ENCODE results near the gene DIPK1B.
"Not testable (repeated sequence)": the region's sequence is repeated elsewhere in the genome, so short reads cannot be mapped to it uniquely, and the experiment has no call there.

DIPK1B gene

DNA sequence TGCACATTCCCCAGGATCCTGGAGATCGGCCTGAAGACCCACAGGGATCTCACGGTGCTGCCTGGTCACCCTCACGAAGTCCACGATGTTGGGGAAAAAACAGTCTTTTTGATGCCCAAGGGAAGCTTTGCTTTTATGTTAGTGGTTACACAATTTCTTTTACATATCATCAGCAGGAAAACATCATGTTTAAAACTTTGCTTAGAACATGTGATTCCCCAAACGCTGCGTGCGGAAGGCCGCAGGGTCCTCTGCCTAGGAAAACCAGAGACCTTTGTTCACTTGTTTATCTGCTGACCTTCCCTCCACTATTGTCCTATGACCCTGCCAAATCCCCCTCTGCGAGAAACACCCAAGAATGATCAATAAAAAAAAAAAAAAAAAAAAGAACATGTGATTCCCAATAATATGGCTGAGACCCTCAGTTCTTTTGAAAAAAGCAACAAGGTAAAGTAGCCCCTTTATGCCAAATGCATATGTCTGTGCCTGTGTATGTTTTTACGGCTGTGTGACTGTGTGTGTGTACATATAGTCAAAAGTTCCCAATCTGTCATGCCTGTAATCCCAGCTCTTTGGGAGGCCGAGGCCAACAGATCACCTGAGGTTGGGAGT is 13.6 kb upstream of the DIPK1B start:
- DNase-seq (ENCODE audit: low read depth in 2 of 2), result no peak

DNA sequence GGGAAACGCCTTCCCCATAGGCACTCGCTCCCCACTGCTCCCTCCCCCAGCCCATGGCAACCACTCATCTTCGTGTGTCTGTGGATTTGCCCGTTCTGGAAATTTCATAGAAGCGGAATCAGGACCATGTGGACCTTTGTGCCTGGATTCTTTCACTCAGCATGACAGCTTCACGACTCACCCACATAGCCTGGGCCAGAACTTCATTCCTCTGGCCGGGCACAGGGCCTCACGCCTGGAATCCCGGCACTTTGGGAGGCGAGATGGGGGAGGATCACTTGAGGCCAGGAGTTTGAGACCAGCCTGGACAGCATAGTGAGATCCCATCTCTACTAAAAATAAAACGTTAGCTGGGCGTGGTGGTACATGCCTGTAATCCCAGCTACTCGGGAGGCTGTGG is 12.1 kb upstream of the DIPK1B start:
- no peak for DNase-seq (ENCODE audit: low read depth in 2 of 2)

GRCh38 chr9:136700959-136701667 is 11.3 kb upstream of the DIPK1B start:
- peak; percentile 70 to 74 for DNase-seq (ENCODE audit: low read depth in 2 of 2)

- no peak for DNase-seq (ENCODE audit: low read depth in 2 of 2)
Observed at GRCh38 chr9:136701668-136702053, 10.7 kb upstream of the DIPK1B start.

GRCh38 chr9:136703276-136703860 is 9.0 kb upstream of the DIPK1B start:
- no peak for DNase-seq (ENCODE audit: low read depth in 2 of 2)

- not testable (repeated sequence) for DNase-seq (ENCODE audit: low read depth in 2 of 2)
Observed at GRCh38 chr9:136704741-136705140, 7.6 kb upstream of the DIPK1B start.

DNA sequence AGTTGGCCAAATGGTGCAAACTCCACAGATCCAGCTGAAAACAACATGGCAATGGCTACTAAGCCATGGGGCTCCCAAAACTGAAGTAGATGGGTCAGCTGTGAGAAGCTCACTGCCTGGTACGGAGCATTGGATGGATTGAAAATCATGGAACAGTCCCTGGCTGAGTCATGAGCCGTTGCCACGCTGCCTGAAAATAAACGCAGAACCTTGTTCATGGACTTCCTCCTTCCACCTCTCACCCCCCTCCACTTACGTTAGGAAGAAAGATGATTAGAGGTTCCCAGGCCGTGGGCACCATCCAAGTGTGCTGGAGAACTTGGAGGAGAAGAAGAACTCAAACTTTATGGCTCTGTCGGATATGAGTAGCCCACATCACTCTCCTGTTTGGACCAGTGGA is 6.8 kb upstream of the DIPK1B start:
- no peak for DNase-seq (ENCODE audit: low read depth in 2 of 2)

- no peak for DNase-seq (ENCODE audit: low read depth in 2 of 2)
Observed at GRCh38 chr9:136707011-136707410, 5.4 kb upstream of the DIPK1B start.

GRCh38 chr9:136707849-136708517 is 4.4 kb upstream of the DIPK1B start:
- no peak for DNase-seq (ENCODE audit: low read depth in 2 of 2)

DNA sequence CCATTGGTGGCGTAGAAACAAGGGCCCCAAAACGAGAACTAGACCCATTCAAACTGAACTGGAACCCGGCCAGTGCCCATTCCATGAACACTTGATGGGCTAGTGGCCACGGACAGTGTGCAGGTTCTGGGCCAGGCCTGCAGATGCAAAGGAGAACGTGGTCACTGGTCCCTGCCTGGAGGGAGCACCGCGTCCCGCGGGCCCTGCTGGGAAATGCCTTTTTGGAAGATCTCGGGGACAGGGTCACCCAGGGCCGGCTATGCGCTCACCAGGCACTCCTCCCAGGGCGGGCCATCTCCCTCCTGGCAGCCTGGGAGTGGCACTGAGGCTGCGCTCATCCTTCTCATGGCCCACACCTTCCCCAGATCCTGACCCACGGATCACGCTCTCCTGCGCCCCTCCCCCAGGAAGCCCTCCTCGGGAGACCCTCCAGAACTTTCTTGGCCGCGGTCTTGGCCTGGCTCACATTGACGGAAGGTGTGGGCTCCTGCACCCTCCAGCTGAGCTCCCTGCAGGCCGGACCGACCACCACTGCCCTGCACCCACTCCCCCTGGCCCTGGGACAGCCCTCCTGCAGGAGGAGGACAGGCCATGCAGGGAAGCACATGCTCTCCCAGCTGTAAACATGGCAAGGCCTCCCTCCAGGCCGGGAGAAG is 2.8 kb upstream of the DIPK1B start:
- DNase-seq (ENCODE audit: low read depth in 2 of 2), result no peak

DNA sequence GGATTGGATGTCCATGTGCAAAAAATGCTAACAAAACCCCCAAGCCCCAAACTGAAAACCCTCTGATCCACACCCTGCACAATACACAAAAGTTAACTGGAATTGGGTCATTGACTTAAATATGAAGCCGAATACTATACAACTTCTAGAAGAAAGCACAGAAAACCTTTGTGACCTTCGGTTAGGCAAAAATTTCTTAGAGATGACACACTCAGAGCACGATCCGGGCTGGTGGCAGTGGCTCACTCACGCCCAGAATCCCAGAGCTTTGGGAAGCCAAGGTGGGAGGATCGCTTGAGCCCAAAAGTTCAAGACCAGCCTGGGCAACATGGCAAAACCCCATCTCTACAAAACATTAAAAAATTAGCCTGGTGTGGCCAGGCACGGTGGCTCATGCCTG is 1.8 kb upstream of the DIPK1B start:
- no peak for DNase-seq (ENCODE audit: low read depth in 2 of 2)

GRCh38 chr9:136711219-136711648 is 1.1 kb upstream of the DIPK1B start:
- DNase-seq (ENCODE audit: low read depth in 2 of 2), result not testable (repeated sequence)

GRCh38 chr9:136712690-136713544 is 545 bp downstream of the DIPK1B start:
- no peak for DNase-seq (ENCODE audit: low read depth in 2 of 2)

GRCh38 chr9:136713550-136713949 is 1.2 kb downstream of the DIPK1B start:
- DNase-seq (ENCODE audit: low read depth in 2 of 2), result no peak

GRCh38 chr9:136714096-136714892 is 1.9 kb downstream of the DIPK1B start:
- no peak for DNase-seq (ENCODE audit: low read depth in 2 of 2)

GRCh38 chr9:136714893-136715274 is 2.5 kb downstream of the DIPK1B start:
- no peak for DNase-seq (ENCODE audit: low read depth in 2 of 2)

- no peak for DNase-seq (ENCODE audit: low read depth in 2 of 2)
Observed at GRCh38 chr9:136717399-136717798, 5.0 kb downstream of the DIPK1B start.

- no peak for DNase-seq (ENCODE audit: low read depth in 2 of 2)
Observed at GRCh38 chr9:136718345-136719194, 6.2 kb downstream of the DIPK1B start.

DNA sequence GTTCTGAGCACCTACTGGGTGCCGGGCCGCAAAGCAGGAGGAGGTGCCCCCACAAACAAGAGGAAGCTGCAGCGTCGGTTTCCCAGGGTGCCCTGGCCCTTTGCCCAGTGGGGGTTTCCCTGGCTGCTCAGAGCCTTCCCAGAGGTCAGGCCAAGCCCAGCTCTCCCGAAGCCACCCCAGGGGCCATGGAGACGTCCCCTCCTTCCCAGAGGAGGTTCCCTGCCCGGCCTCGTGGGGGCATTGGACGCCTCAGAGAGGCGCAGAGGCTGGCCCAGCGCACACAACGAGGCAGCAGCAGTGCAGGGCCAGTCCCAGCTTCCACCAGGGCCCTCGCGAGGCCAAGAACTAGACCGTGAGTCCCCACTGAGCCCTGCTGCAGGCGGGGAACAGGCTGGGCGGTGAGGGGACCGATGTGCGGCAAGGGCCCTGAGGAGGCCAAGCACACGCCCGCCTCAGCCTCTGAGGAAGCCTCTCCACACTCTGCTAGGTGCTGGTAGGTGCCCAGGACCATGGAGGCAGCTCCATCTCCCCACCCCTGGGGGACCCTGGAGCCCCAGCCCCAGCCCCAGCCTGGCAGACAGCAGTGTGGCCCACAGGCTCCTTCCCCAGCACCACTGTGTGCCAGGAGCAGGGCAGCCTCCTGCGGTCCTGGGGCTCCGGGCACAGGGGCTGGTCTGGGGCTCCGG is 7.0 kb downstream of the DIPK1B start:
- DNase-seq (ENCODE audit: low read depth in 2 of 2), result no peak

Measured in stimulated activated CD4-positive, alpha-beta T cell treated with anti-CD3 and anti-CD28 coated beads, Interleukin-15, amount 100 ng/mL, for 48 hours (primary cell).